Activated gamma-delta T cell (primary cell): ENCODE data around the gene CAPN5.

Experiments
- DNase-seq: peaks from one replicate; lab custom pipeline; 2025; lab: John Stamatoyannopoulos, UW

Gene CAPN5

GRCh38 chr11:77149716-77150392 is 83.1 kb downstream of the CAPN5 start:
- no peak for DNase-seq

GRCh38 chr11:77150836-77151235 is 84.1 kb downstream of the CAPN5 start:
- DNase-seq, result no peak

GRCh38 chr11:77151804-77152509 is 85.2 kb downstream of the CAPN5 start:
- DNase-seq, result no peak

GRCh38 chr11:77152846-77153245 is 86.1 kb downstream of the CAPN5 start:
- DNase-seq, result no peak

- DNase-seq, result no peak
These were observed 86.8 kb downstream of the CAPN5 start for GRCh38 chr11:77153276-77154185.

- no peak for DNase-seq
These were observed 87.8 kb downstream of the CAPN5 start for GRCh38 chr11:77154381-77155081.

GRCh38 chr11:77155082-77155475 is 88.3 kb downstream of the CAPN5 start:
- no peak for DNase-seq

GRCh38 chr11:77155556-77156130 is 88.9 kb downstream of the CAPN5 start:
- DNase-seq, result no peak

GRCh38 chr11:77156396-77157195 is 89.8 kb downstream of the CAPN5 start:
- DNase-seq, result no peak

- no peak for DNase-seq
These were observed 91.4 kb downstream of the CAPN5 start for GRCh38 chr11:77158041-77158695.

GRCh38 chr11:77159219-77159936 is 92.6 kb downstream of the CAPN5 start:
- DNase-seq, result no peak

- no peak for DNase-seq
These were observed 93.2 kb downstream of the CAPN5 start for GRCh38 chr11:77159937-77160495.

GRCh38 chr11:77163271-77163670 is 96.5 kb downstream of the CAPN5 start:
- DNase-seq, result no peak

- no peak for DNase-seq
These were observed 98.3 kb downstream of the CAPN5 start for GRCh38 chr11:77165066-77165465.

GRCh38 chr11:77166021-77166420 is 99.2 kb downstream of the CAPN5 start:
- no peak for DNase-seq

GRCh38 chr11:77167111-77167626 is 100.4 kb downstream of the CAPN5 start:
- no peak for DNase-seq

- DNase-seq, result no peak
These were observed 101.0 kb downstream of the CAPN5 start for GRCh38 chr11:77167791-77168190.

GRCh38 chr11:77170107-77170506 is 103.3 kb downstream of the CAPN5 start:
- DNase-seq, result no peak

GRCh38 chr11:77171254-77171653 is 104.5 kb downstream of the CAPN5 start:
- no peak for DNase-seq
